Panc1 (cell line): Measurements from ENCODE around the gene AGPAT3. TPM values are rescaled to one million over a fixed set of nuclear protein-coding genes. Genes with fewer than 3 reads are reported as not detected.

ENCODE experiments used
- ATAC-seq: fragments of 200-7000 bp; cut with Tn5 transposase; 2 replicates; pipeline ENCODE4 v1.9.1; 2020; ENCODE audit warnings: mild to moderate bottlenecking, moderate library complexity
- BruUV-seq: library from RNA; stranded (reverse); fragments of 400-500 nt; replicated peaks from 2 replicates; lab custom pipeline; 2021; lab: Mats Ljungman, UMichigan
- CTCF ChIA-PET: fragments of 300-600 bp; sonication (Branson Sonifier 250); formaldehyde crosslinking; loops from one replicate; lab custom pipeline; 2022; ENCODE audit warnings: antibody characterized with exemption; lab: Charles Lee
- POLR2A ChIA-PET: fragments of 300-600 bp; sonication (Branson Sonifier 250); formaldehyde crosslinking; loops from one replicate; lab custom pipeline; 2022; ENCODE audit warnings: antibody characterized with exemption; lab: Charles Lee
- DNase-seq: peaks from one replicate; pipeline ENCODE4 v3.0.0-alpha.2; 2010; ENCODE audit warnings: low read depth, low spot score
- H3K27ac ChIP-seq: 2 replicates; pipeline ENCODE4 v1.5.1; 2011; ENCODE audit warnings: mild to moderate bottlenecking, low read length, inconsistent platforms
- H3K27me3 ChIP-seq: fragments of 200-500 bp; sonication (Bioruptor generic); 2 replicates; pipeline ENCODE4 v1.6.0; 2014; ENCODE audit warnings: low read length, inconsistent platforms; ENCODE audit not compliant: control insufficient read depth, insufficient read depth
- H3K36me3 ChIP-seq: fragments of 200-500 bp; sonication (Bioruptor generic); 2 replicates; pipeline ENCODE4 v1.5.1; 2014; ENCODE audit warnings: inconsistent platforms, mild to moderate bottlenecking, low read length, moderate library complexity; ENCODE audit not compliant: control insufficient read depth, insufficient read depth
- H3K4me1 ChIP-seq: 2 replicates; pipeline ENCODE4 v1.5.1; 2011; ENCODE audit warnings: inconsistent platforms, mild to moderate bottlenecking, low read length, moderate library complexity; ENCODE audit not compliant: control insufficient read depth, insufficient read depth
- H3K4me3 ChIP-seq, 2 experiments: 2 replicates each; pipeline ENCODE4 v1.5.1; 2011 to 2012; ENCODE audit warnings: low read depth in 2 of 2, low read length in 2 of 2, mild to moderate bottlenecking in 2 of 2, inconsistent platforms in 1 of 2, moderate library complexity in 1 of 2
- H3K9me3 ChIP-seq: fragments of 200-500 bp; sonication (Bioruptor generic); 2 replicates; pipeline ENCODE4 v1.5.1; 2014; ENCODE audit warnings: low read depth, mild to moderate bottlenecking, inconsistent platforms, low read length, moderate library complexity; ENCODE audit not compliant: control insufficient read depth, insufficient read depth
- CTCF ChIP-seq: fragments of 450-650 bp; IDR thresholded peaks from 2 replicates; pipeline ENCODE4 v1.5.1; 2017; ENCODE audit warnings: mild to moderate bottlenecking
- POLR2AphosphoS5 ChIP-seq: IDR thresholded peaks from 2 replicates; pipeline ENCODE4 v1.6.1; 2012; ENCODE audit warnings: mild to moderate bottlenecking, low read depth, low read length, moderate library complexity
- REST ChIP-seq, 2 experiments: IDR thresholded peaks; 2 replicates each; pipeline ENCODE4 v1.6.1; 2011 to 2012; ENCODE audit warnings: low read depth in 2 of 2, control low read depth in 1 of 2, low read length in 1 of 2, mild to moderate bottlenecking in 1 of 2, moderate library complexity in 1 of 2; ENCODE audit not compliant: insufficient read depth in 1 of 2
- SIN3A ChIP-seq: IDR thresholded peaks from 2 replicates; pipeline ENCODE4 v1.6.1; 2012; ENCODE audit warnings: low read depth, mild to moderate bottlenecking, low read length, moderate library complexity, borderline replicate concordance; ENCODE audit not compliant: insufficient read depth
- TCF7L2 ChIP-seq: IDR thresholded peaks from 2 replicates; pipeline ENCODE4 v1.6.1; 2011; ENCODE audit warnings: mild to moderate bottlenecking, low read depth, low read length, inconsistent platforms
- in situ Hi-C: cut with HindIII; loops from 2 replicates; pipeline ENCODE4 v1.10.0; 2016; ENCODE audit warnings: low sequenced_read_pairs, low pct_unique_long_range_greater_than_20kb
- intact Hi-C: fragments of 100-400 bp; cut with micrococcal nuclease; formaldehyde crosslinking; loops from one replicate; pipeline ENCODE4 v1.10.0; 2022; ENCODE audit not compliant: unreplicated experiment
- total RNA-seq: library from RNA; stranded (reverse); gene quantifications from one replicate; pipeline ENCODE4 v1.2.1, GENCODE V29; 2021; ENCODE audit not compliant: unreplicated experiment

AGPAT3 gene
- total RNA-seq, 1 experiment from 2014 or later: 40.1 TPM

DNA sequence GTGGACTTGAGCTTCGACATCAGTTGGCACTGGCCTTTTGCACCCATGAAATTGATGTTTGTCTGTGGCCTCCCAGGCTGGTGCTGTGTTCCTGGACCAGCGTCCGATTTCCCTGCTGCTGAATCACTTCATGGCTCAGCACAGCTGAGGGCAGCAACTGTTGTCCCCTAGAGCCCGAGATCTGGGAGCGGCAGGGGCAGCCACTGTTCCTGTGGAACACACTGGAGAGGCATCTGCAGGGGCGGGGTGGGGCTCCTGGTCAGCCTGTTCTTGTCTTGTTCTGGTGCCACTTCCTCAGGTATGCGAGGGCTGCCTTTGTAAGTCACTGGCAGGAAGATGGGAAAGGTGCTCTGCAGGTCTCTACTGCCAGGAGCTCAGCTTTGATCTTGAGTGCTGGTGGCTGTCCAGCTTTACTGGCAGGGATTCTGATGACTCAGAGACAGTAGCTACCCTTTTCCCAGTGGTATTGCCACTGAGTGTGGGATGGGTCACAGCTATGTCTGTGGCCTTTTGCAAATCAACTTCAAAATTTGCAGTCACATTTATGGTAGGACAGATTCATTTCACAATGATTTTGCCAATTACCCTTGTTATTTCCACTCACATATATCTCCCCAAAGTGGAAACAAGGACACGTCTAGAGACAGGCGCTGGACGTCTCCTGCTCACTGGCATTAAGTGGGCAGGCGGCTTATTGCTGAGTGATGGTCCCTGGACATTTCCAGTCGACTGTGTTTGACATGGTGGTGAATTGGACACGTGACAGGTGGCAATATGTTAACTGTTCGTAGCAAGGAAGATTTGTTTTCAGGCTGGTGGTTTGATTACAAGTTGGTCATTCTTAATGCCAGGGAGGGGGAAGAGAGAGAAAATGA, 15.3 kb downstream of the AGPAT3 start:
- POLR2A ChIA-PET: no interaction called here
- TF ChIP-seq REST (IDR thresholded peaks at IDR 0.05; ENCODE audit: insufficient read depth in 1 of 2, low read depth in 2 of 2, low read length in 1 of 2) (no peak), TCF7L2 (peak; percentile 66), POLR2AphosphoS5 (no peak)
- no peak overlapping the region for H3K4me3 ChIP-seq
- H3K27ac ChIP-seq: no peak overlapping the region
- no peaks in the 10 kb centered on the region for H3K9me3 ChIP-seq
- intact Hi-C loops (no loop called here), in situ Hi-C loops (no loop called here)
- ATAC-seq (peak; percentile 56; the same call in 1 of the 2 replicates), DNase-seq (no peak)
- H3K27me3 ChIP-seq: no peaks in the 10 kb centered on the region
- CTCF ChIA-PET: no interaction called here
- no TSS peak for BruUV-seq
- no peaks in the 10 kb centered on the region; the same call in 1 of the 2 replicates for H3K4me1 ChIP-seq
- no peaks in the 10 kb centered on the region for H3K36me3 ChIP-seq

GRCh38 chr21:43881283-43881682, 16.3 kb downstream of the AGPAT3 start:
- Histone ChIP-seq H3K4me3 (no peak overlapping the region), H3K4me1 (no peaks in the 10 kb centered on the region; the same call in 1 of the 2 replicates), H3K27me3 (no peaks in the 10 kb centered on the region), H3K36me3 (no peaks in the 10 kb centered on the region), H3K27ac (no peak overlapping the region), H3K9me3 (no peaks in the 10 kb centered on the region)
- in situ Hi-C loops: no loop called here
- intact Hi-C loops: no loop called here
- DNase-seq (no peak), ATAC-seq (no peak)
- TF ChIP-seq CTCF (no peak), REST (IDR thresholded peaks at IDR 0.05; ENCODE audit: insufficient read depth in 1 of 2, low read depth in 2 of 2, low read length in 1 of 2) (no peak), SIN3A (no peak), POLR2AphosphoS5 (no peak), TCF7L2 (no peak)
- CTCF ChIA-PET: no interaction called here
- POLR2A ChIA-PET: no interaction called here
- no TSS peak for BruUV-seq
